ENCODE results near the gene CCT7.
"Not testable (repeated sequence)": the region's sequence is repeated elsewhere in the genome, so short reads cannot be mapped to it uniquely, and the experiment has no call there.

CCT7 gene

DNA sequence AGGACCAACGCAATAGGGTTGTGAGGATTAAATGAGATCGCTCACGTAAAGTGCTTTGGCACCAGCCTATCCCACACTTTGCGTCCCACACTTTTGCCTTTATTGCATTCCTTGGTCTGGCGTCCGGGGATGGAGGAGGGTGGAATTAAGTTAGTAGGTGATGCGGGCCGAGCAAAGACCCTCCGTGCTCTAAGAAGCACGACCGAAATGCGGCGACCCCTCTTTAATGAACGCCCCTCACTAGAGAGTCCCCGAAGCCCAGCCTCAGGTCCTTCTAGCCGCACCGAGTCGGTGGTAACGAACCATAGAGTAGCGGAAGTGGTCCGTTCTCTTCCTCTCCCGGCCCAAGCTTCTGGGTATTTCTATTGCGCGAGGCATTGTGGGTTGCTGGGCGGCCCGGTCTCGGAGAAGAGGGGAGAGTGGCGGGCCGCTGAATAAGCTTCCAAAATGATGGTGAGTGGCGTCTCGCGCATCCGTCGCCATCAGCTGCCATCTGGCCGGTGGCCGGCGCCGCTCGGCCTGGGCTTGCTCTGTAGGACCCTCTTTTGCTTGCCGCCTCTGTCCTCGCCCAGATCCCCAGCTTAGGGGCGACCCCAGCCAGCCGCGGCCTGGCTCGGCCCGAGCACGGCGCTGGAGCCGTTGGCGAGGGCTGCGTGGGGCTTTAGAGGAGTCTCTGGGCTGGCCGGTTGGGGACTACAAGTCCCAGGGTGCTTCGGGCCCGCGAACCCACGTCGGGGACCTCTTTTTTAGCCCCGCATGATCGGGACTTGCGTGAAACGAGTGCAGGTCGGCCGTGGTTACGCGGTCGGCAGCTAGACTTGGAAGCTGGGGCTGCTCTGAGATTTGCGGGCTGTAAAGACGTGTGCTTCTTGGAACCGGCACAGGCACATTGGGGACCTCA, at the start of gene CCT7:
TSS of gene CCT7 (plus strand) at position 377 of the 901 bp plus-strand sequence. CDS start at position 448, 71 bp downstream.
- DNase-seq: peak; percentile 93

DNA sequence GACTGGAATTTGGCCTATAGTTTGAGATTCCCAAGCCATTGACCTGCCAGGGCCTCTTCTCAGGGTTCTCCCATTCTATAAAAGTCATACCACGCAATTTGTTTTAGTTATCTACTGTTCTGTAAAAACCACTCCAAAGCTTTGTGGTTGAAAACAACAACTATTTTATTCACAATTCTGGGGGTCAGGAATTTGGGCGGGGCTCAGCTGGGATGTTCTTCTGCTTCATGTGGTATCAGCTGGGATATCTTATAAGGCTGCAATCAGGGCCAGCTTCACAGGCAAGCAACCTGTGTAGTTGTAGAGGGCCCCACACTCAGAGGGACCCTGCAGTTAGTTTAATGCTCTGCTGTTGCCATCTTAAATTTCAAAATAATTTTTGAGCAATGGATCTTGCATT, 48.1 kb upstream of the CCT7 start:
- DNase-seq: no peak

DNA sequence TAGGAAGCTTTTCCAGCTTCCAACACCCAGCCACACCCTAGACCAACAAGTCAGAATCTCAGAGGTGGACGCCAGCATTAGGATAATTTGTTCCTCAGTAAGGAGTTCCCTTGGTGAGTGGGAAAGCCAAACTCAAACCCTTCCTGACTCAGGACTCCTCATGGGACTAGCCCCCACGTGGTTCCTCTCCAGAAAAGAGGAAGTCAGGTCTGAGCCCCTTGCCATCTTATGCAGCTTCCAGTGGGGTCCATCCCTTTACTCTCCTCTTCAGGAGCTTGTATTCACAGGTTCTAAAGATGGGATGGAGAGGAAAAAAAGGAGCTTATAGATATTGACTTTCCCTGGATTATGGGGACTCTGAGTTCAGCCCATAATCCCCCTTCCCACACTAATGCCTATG, 46.6 kb upstream of the CCT7 start:
- no peak for DNase-seq

DNA sequence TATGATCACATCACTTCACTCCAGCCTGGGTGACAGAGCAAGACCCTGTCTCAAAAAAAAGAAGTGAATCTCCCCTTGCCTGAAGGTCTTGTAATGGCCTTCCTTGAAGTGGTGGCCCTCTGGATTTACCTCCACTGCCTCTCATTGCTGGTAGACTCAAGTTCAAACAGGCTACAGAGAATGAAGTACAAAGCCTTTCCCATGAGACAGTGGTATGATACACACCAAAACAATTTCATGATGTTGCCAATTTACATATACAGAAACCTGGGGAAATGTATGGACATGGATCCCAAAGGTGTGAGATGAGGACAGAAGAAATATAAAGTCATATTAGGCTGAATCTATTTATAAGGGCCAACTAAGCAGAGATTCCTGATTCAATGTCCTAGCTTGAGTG, 36.5 kb upstream of the CCT7 start:
- DNase-seq: no peak

DNA sequence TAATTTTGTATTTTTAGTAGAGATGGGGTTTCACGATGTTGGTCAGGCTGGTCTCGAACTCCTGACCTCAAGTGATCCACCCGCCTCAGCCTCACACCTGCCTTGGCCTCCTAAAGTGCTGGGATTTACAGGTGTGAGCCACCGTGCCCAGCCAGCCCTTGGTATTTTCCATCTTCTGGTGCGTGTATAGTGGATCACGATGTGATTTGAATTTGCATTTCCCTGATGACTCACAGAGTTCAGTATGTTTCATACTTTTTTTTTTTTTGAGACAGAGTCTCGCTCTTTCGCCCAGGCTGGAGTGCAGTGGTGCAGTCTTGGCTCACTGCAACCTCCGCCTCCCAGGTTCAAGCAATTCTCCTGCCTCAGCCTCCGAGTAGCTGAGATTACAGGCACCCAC, 33.8 kb upstream of the CCT7 start:
- DNase-seq: not testable (repeated sequence)

DNA sequence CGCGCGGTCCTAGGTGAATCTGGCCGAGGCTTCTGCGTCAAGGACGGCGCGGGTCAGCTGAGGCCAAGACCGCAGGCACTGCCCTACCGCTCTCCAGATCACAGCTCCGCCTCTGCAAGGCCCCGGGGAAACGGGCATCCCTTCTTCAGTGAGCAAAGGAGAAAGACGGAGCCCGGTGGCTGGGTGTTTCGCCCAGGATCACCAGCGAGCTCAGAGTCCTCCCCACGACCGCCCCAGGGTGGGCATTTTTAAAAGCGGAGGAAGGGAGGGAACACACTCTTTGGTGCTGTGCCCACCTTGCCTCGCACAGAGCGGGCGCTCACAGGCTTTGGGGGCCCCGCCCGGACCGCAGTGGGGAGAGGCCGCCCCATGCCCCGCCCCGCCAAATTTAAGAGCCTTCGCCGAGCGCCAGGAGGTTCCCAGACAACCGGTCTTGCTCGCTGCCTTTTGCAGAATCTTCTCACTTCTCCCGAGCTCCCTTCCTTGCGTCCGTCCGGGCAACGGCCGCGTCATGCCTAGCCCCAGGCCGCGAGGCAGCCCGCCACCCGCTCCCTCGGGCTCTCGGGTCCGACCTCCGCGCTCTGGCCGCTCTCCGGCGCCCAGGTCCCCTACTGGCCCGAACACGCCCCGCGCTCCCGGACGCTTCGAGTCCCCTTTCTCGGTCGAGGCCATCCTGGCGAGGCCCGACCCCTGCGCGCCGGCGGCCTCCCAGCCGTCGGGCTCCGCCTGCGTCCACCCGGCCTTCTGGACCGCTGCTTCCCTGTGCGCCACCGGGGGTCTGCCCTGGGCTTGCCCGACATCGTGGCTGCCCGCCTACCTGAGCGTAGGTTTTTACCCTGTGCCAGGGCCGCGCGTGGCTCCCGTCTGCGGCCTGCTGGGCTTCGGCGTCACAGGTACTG, 31.7 kb upstream of the CCT7 start, which contains the start of gene NOTO:
TSS of gene NOTO (plus strand) at position 419 of the 899 bp plus-strand sequence. CDS start at position 512, 93 bp downstream.
- no peak for DNase-seq

DNA sequence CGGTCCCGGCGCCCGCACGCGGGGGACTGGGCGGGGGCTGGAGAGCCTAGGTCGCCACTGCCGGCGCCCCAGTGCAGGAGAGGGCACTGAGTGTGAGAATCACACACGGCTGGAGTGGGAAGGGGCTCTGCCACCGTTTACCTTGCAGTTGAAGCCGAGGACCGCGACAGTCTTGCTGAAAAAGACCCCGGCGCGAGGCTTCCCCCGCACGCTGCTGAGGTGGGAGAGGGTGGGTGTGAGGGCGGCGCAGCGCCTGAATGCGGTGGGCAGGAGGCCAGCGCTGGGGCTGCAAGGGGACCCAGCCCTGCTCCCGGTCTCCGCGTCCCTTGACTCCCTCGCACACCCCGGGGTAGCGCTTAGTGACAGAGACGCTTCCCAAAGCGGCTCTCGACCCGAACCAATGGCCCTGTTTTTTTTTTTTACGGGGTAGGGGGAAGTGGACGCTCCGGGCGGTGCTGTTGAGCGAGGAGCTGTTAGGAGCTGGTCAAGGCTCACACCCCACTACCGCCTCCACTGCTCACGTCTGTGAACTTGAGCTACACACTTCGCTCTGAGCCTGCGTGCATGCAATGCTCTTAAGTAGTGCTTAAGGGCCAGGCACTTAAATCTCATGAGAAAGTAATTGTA, 30.9 kb upstream of the CCT7 start:
- DNase-seq: no peak

DNA sequence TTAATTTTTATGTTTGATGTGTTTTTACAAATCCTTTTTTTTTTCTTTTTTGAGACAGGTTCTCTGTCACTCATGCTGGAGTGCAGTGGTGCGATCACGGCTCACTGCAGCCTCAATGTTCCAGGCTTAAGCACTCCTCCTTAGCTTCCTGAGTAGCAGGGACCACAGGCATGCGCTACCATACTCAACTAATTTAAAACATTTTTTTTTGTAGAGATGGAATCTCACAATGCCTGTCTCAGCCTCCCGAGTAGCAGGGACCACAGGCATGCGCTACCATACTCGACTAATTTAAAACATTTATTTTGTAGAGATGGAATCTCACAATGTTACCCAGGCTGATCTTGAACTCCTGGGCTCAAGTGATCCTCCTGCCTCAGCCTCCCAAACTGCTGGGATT, 28.5 kb upstream of the CCT7 start:
- no peak for DNase-seq

DNA sequence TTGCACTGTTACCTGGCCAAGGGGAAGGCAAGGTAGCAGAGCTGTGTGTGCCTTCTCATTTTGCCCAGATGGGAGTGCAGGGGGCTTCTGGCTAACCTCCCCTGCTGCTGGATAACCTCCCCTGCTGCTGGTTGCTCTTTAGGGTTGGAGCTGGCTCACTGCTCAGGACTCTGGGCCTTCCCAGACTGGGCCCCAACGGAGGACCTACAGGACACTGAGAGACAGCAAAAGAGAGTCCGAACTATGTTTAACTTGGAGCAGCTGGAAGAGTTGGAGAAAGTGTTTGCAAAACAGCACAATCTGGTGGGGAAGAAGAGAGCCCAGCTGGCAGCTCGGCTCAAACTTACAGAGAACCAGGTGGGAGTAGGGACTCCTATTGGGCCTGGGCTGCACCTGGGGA, 25.9 kb upstream of the CCT7 start:
- no peak for DNase-seq

DNA sequence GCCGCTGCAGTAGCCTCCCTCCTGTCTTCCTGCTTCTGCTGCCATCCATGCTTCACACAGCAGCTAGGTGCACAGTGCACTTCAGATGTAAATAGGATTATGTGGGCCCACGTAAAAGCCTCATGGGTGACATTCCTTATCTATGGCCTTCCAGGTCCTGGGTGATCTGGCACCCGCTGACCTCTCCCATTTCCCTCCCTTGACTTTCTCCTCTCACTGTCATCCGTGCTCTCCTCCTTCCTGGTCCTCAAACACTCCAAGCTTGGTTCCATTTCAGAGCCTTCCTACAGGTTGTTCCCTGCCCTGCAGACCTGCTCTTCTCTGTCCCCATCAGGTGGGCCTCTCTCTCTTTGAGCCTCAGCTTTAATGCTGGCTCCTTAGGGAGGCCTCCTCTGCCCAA, 24.1 kb upstream of the CCT7 start:
- DNase-seq: no peak

DNA sequence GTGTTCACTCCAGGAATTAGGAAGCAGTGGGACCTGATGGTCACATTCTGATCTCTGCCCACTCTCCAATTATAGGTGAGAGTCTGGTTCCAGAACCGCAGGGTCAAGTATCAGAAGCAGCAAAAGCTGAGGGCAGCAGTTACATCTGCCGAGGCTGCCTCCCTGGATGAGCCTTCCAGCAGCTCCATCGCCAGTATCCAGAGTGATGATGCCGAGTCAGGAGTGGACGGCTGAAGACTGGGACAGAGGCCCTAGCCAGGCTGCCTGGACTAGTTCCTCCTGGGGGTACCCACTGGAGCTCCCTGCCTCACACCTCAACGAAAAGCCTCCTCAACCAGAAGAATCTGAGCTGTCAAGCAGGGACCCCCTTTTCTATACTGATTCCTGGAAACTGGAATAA, 23.4 kb upstream of the CCT7 start:
- no peak for DNase-seq

DNA sequence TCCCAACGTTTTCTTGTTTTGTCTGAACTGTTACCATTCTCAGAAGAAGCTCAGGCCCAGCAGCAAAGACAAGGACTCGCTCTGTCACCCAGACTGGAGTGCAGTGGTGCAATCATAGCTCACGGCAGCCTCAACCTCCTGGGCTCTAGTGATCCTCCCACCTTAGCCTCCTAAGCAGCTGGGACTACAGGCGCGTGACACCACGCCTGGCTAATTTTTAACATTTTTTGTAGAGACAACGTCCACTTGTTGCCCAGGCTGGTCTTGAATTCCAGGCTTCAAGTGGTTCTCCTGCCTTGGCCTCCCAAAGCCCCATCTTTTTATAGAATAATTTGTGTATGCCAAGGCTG, 22.0 kb upstream of the CCT7 start:
- DNase-seq: no peak

DNA sequence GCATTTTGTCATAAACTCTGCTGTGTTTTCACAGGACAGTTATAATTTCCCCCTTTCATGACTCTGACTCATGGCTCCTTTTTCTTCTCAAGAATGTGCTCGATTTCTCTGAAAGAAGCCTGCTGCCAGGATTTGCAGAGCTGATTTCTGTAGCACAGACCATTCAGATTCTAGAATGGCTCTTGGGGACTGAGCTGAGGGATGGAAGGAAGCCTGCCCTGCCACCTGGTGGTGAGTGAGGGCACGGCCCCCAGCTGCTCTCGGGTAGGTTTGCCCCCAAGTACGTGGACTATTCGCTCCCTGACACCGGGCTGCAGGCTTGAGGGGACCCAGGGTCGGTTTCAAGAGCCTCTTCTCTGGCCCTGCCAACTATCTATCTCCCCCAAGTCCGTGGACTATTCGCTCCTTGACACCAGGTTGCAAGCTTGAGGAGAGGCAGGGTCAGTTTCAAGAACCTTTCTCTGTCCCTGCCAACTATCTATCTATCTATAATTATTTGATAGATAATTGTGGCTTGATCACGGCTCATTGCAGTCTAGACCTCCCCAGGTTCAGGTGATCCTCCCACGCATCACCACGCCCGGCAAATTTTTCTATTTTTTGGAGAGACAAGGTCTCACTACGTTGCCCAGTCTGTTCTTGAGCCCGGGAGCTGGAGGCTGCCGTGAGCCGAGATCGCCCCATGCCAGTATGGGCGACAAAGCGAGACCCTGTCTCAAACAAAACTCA, 21.5 kb upstream of the CCT7 start:
- peak; percentile 70 for DNase-seq

DNA sequence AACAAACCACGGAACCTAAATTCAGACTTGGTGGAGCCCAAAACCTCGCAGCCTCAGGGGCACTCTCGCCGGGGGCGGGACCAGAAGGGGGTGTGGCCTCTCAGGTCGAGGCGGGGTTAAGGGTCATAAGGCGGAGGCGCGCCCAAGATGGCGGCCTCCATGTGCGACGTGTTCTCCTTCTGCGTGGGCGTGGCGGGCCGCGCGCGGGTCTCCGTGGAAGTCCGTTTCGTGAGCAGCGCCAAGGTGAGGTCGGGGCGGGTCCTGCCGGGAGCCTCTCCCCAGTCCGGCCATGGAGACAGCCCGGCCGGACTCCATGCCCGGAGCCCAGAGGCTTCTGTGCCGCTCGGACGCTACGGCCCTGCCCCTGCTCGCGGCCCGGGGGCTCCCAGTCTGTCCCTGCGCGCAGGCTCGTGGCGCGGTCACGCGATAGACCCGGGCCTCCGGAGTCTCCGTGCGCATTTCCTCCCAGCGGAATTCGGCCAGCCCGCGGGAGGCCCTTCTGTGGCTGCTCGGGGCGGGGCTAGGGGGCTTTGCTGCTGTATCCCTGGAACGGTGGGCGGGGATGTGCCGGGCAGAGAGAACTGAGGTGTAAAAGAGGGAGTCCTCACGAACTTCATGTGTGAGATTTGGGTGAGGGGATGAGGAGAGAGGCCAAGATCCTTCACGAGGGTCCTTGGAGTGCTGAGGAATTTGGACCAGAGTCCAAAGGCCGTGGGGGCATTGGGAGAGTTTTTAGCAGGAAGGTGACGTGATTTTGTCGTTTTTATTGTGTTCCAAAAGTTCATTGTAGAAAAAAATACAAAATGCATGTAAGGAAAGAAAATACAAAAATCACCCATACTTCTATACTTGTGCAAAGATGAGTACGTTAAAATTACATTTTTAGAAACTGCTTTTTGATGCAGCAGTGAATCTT, 19.7 kb upstream of the CCT7 start, which contains the start of gene SMYD5:
TSS of gene SMYD5 (plus strand) at position 126 of the 916 bp plus-strand sequence. CDS start at position 148, 22 bp downstream.
- peak; percentile 90 for DNase-seq

DNA sequence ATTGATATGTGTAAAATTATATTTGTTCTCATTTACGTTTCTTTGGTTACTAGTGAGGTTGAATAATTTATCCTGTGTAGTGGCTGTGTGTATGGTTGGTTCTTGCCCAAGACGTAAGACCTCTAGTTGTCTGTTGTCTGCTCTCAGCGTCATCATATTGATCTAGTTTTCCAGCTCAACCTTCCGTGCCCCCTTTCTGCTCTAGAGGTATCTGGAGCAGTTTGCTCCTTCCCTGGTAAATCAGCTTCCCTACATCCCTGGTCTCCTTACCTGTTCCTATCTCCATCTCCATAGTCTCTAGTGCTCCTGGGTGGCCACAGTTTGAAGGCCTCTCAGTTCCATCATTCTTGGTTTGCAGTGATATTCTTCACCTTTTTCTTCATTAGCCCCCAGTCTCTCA, 18.9 kb upstream of the CCT7 start:
- no peak for DNase-seq

DNA sequence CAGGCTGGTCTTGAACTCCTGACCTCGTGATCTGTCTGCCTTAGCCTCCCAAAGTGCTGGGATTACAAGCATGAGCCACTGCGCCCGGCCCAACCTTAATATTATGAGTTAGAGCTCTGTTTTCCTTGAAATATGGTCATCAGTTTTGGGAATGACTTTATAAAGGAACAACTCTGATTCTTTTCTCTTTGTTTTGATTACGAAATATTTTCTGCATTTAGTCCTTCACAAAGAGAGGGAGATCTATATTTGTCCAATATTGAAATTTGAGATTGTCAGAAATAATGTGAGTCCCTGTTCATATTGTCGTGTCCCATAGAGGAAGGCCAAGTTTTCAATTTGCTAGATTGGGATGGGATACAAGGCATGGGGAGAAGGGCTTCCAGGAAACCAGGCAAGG, 16.9 kb upstream of the CCT7 start:
- DNase-seq: no peak

DNA sequence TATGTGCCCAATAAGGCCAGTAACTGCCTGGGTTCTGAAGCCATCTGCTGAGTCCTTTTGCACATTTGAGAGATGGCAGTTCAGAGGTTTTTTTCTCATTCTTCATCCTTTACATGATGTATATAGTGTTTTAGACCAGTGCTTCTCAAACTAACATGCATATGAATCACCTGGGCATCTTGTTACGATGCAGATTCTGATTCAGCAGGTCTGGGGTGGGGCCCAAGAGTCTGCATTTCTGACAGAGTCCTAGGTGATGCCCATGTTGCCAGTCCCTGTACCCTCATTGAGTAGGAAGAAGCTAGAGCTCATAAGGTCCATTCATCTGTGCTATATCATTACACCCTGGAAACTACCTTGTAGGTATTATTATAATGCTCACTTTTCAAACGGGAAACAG, 16.3 kb upstream of the CCT7 start:
- DNase-seq: no peak

DNA sequence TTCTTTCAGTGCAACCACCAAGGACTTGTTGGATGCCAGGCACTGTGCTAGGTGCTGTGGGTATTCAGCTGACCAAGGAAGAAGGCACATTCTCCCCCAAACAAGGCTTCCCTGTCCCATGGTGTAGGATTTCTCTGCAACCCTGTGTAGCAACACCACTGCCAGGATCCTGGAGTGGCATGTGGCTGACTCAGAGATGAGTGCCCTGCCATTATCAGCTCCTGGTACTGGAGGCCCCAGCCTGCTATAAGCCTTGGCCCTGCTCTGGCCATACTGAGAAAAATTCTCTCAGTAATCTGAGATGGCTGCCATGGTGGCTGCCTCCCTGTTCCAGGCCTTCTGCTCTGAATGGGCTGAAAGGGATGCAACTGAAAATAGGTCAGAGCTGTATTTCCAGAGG, 15.8 kb upstream of the CCT7 start:
- no peak for DNase-seq

DNA sequence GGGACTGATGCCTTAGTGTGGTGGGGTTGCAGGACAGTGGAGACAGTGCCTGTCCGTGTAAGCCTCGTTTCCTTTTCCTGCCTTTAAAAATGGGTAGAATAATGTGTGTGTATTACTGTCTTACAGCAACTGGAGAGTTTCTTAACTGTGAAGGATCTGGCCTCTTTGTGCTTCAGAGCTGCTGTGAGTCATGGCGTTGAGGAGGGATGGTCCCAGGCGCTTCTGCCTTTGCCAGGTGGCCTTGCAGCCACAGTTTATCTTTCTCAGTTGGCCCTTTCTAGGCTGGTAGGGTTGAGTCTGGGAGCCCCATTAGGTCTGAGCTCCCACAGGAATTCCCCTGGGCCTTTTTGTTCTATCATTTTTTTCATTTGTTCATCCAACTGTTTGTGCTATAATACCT, 10.3 kb upstream of the CCT7 start:
- no peak for DNase-seq

DNA sequence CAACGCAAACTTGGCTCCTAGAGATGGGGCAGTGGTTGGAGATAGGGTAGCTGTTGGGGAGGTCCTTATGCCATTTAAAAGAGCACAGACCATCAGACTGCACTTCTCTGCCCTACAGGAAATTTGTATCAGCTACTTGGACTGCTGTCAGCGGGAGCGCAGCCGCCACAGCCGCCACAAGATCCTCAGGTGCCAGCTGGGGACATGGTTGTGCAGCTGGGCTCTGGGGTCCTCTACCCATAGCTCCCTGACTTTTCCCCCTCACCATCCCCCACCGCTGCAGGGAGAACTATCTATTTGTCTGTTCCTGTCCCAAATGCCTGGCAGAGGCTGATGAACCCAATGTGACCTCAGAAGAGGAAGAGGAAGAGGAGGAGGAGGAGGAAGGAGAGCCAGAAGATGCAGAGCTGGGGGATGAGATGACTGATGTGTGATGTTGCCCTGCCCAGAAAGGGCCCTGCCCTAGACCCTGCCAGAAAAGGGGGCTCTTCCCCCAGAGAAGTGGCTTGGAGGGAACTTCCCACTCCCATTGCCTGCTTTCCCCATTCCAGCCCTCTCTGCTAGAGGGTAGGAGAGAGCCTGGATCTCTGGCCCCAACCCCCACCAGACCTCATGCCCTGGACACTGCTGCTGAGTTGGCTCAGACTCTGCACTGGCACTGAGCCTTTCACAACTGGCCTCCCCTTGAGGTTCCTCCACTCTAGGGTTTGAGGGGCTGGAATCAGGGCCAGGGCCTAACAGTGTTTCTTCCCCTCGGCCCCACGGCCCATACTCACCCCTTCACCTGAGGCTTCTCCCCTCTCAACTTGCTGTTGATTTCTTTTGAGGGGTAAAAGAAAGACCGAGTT, 8.4 kb upstream of the CCT7 start:
- no peak for DNase-seq
